Measurements from ENCODE around the gene SYP. TPM values are rescaled to one million over a fixed set of nuclear protein-coding genes. Genes with fewer than 3 reads are reported as not detected.

Gene SYP
- 0.13 and 0.36 TPM in 2 replicates for total RNA-seq

GRCh38 chrX:49199906-49200771 is at the start of gene SYP:
Gene SYP (minus strand): TSS chrX:49200193. CDS start chrX:49200186, 7 bp downstream.

DNA sequence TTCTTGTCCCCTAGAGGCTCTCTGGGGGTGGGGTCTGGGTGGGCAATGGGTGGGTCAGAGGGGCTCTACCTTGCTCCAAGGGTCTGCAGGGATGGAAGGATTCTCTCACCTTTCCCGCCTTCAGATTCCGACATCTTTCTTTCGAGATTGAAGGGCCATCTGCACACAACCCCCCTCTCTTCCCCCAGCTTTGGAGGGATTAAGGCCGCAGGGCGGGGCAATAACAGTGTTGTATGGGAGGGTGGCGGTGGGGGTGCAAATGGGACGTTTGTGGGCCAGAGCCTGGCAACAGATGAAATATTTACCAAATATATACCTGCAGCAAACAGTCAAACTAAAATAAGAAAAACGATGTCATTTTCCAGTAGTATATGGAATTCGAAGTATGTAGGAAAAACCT is 33.2 kb upstream of the SYP start, which contains the start of gene CACNA1F:
TSS of gene CACNA1F (minus strand) at position 165 of the 400 bp plus-strand sequence. CDS start at position 134, 31 bp downstream.

GRCh38 chrX:49186125-49187027 is 13.6 kb downstream of the SYP start, which contains the start of gene PRICKLE3:
Gene PRICKLE3 (minus strand): TSS chrX:49186373. CDS start chrX:49186297, 76 bp downstream.

DNA sequence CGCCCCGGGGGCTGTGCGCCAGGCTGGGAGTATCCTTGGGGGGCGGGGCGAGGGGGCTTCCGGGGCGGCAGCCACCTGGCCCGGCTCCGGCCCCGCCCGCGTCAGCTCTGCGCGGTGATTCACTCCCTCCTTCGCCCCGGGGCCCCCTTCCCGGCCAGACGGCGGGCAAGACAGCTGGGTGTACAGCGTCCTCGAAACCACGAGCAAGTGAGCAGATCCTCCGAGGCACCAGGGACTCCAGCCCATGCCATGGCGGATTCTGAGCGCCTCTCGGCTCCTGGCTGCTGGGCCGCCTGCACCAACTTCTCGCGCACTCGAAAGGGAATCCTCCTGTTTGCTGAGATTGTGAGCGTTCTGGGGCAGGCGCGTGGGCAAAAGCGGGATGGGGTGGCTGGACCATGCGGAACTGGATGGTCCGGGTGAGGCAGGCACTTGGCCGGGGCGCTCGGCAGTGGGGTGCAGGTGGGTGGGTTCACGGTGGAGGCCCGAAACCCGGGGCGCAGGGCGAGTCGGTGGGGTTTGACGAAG is 28.2 kb downstream of the SYP start, which contains the start of gene PLP2:
TSS of gene PLP2 (plus strand) at position 147 of the 528 bp plus-strand sequence. CDS start at position 250, 103 bp downstream.

GRCh38 chrX:49162620-49163019 is 37.4 kb downstream of the SYP start, which contains the start of gene MAGIX:
Gene MAGIX (plus strand): TSS chrX:49162758. CDS start chrX:49162890, 132 bp downstream.

Small RNA genes within 50 kb of the gene (small RNA-seq; reads per million reads assigned to genes)
- gene RN7SL262P: not detected

Other genes with a start within 250 kb of the SYP start
- gene OTUD5, start 242.6 kb downstream of the SYP start, total RNA-seq: 25.0 and 27.6 TPM in 2 replicates
- 0.13 and 0.36 TPM in 2 replicates for gene KCND1, start 228.3 kb downstream of the SYP start, total RNA-seq
- 17.4 and 21.1 TPM in 2 replicates for gene GRIPAP1, start 197.9 kb downstream of the SYP start, total RNA-seq
- 25.9 and 36.5 TPM in 2 replicates for gene TFE3, start 156.8 kb downstream of the SYP start, total RNA-seq
- 1.1 and 1.2 TPM in 2 replicates for gene CCDC120, start 141.2 kb downstream of the SYP start, total RNA-seq
- 7.8 and 12.3 TPM in 2 replicates for gene PRAF2, start 126.2 kb downstream of the SYP start, total RNA-seq
- gene WDR45, start 120.3 kb downstream of the SYP start, total RNA-seq: 25.5 and 25.7 TPM in 2 replicates
- 17.8 and 19.5 TPM in 2 replicates for gene GPKOW, start 76.5 kb downstream of the SYP start, total RNA-seq
- gene MAGIX, start 37.4 kb downstream of the SYP start, total RNA-seq: 0.36 and 0.40 TPM in 2 replicates
- 56.9 and 83.6 TPM in 2 replicates for gene PLP2, start 28.3 kb downstream of the SYP start, total RNA-seq
- 4.8 and 7.5 TPM in 2 replicates for gene PRICKLE3, start 13.8 kb downstream of the SYP start, total RNA-seq
- gene CACNA1F, start 33.1 kb upstream of the SYP start, total RNA-seq: not detected in 2 replicates
- 12.0 and 14.7 TPM in 2 replicates for gene CCDC22, start 35.3 kb upstream of the SYP start, total RNA-seq
- gene FOXP3, start 64.5 kb upstream of the SYP start, total RNA-seq: not detected in 2 replicates
- gene PPP1R3F, start 69.6 kb upstream of the SYP start, total RNA-seq: 0.93 and 1.9 TPM in 2 replicates
- gene GAGE10, start 103.5 kb upstream of the SYP start, total RNA-seq: not detected in 2 replicates
- not detected in 2 replicates for gene GAGE12J, start 121.8 kb upstream of the SYP start, total RNA-seq
- not detected in 2 replicates for gene GAGE13, start 131.4 kb upstream of the SYP start, total RNA-seq